Activated T-cell treated with anti-CD3 and anti-CD28 coated beads, Interleukin-2, amount 50 U/mL, for 48 hours (primary cell): ENCODE results near the gene KRTAP3-2.

Experiments
- DNase-seq, 2 experiments: peaks; one replicate each; pipeline ENCODE4 v3.0.0-alpha.2; 2020

The KRTAP3-2 gene

GRCh38 chr17:41009936-41010335, 10.2 kb upstream of the KRTAP3-2 start:
- no peak for DNase-seq

GRCh38 chr17:41009301-41009760, 9.6 kb upstream of the KRTAP3-2 start:
- DNase-seq, result no peak

GRCh38 chr17:41008811-41009210, 9.1 kb upstream of the KRTAP3-2 start, which contains the start of gene KRTAP3-1:
Gene KRTAP3-1, minus strand, starts transcription at chr17:41009128. Its CDS starts 54 bp downstream, at chr17:41009074.
- no peak for DNase-seq

- DNase-seq, result no peak
These were observed 4.7 kb upstream of the KRTAP3-2 start for GRCh38 chr17:41004397-41004796.

- DNase-seq, result no peak
These were observed 4.2 kb upstream of the KRTAP3-2 start for GRCh38 chr17:41003926-41004325.

- no peak for DNase-seq
These were observed 3.1 kb upstream of the KRTAP3-2 start for GRCh38 chr17:41002814-41003213.

GRCh38 chr17:41001795-41002194, 2.1 kb upstream of the KRTAP3-2 start:
- no peak for DNase-seq

GRCh38 chr17:40997361-40997760, 2.3 kb downstream of the KRTAP3-2 start:
- DNase-seq, result no peak

- no peak for DNase-seq
These were observed 2.9 kb downstream of the KRTAP3-2 start for GRCh38 chr17:40996829-40997228.

GRCh38 chr17:40995116-40995515, 4.6 kb downstream of the KRTAP3-2 start:
- DNase-seq, result no peak

- no peak for DNase-seq
These were observed 5.9 kb downstream of the KRTAP3-2 start, which contains the start of gene KRTAP3-3 for GRCh38 chr17:40993839-40994238. Gene KRTAP3-3, minus strand, starts transcription at chr17:40994164. Its CDS starts 67 bp downstream, at chr17:40994097.

- no peak for DNase-seq
These were observed 6.6 kb downstream of the KRTAP3-2 start for GRCh38 chr17:40993084-40993483.

- no peak for DNase-seq
These were observed 7.0 kb downstream of the KRTAP3-2 start for GRCh38 chr17:40992666-40993065.

GRCh38 chr17:40986920-40987319, 12.8 kb downstream of the KRTAP3-2 start:
- DNase-seq, result no peak

- DNase-seq, result no peak
These were observed 15.5 kb downstream of the KRTAP3-2 start, which contains the start of gene KRT40 for GRCh38 chr17:40984226-40984625. Gene KRT40, minus strand, starts transcription at chr17:40984326. Its CDS starts 53 bp downstream, at chr17:40984273.

GRCh38 chr17:40981115-40981514, 18.6 kb downstream of the KRTAP3-2 start:
- no peak for DNase-seq

- no peak for DNase-seq
These were observed 19.1 kb downstream of the KRTAP3-2 start for GRCh38 chr17:40980596-40980995.

- no peak for DNase-seq
These were observed 19.6 kb downstream of the KRTAP3-2 start for GRCh38 chr17:40980117-40980516.

GRCh38 chr17:40978575-40979151, 21.0 kb downstream of the KRTAP3-2 start:
- DNase-seq, result no peak

GRCh38 chr17:40975516-40975915, 24.2 kb downstream of the KRTAP3-2 start:
- DNase-seq, result no peak

- no peak for DNase-seq
These were observed 25.3 kb downstream of the KRTAP3-2 start for GRCh38 chr17:40974366-40974765.

- DNase-seq, result no peak
These were observed 32.1 kb downstream of the KRTAP3-2 start for GRCh38 chr17:40967582-40967981.

- no peak for DNase-seq
These were observed 32.9 kb downstream of the KRTAP3-2 start, which contains the start of gene KRT39 for GRCh38 chr17:40966848-40967247. Gene KRT39, minus strand, starts transcription at chr17:40966948. Its CDS starts 92 bp downstream, at chr17:40966856.

- DNase-seq, result no peak
These were observed 35.9 kb downstream of the KRTAP3-2 start for GRCh38 chr17:40963838-40964237.

GRCh38 chr17:40962059-40962561, 37.6 kb downstream of the KRTAP3-2 start:
- no peak for DNase-seq
